GM19238 (cell line): Measurements from ENCODE around the gene OSM.
A peak's percentile ranks its signal among the peaks of the same experiment; 100 is the strongest.

Experiments
- DNase-seq: peaks from one replicate; pipeline ENCODE4 v3.0.0; 2011; ENCODE audit warnings: low spot score; ENCODE audit not compliant: insufficient read length

Gene OSM

DNA sequence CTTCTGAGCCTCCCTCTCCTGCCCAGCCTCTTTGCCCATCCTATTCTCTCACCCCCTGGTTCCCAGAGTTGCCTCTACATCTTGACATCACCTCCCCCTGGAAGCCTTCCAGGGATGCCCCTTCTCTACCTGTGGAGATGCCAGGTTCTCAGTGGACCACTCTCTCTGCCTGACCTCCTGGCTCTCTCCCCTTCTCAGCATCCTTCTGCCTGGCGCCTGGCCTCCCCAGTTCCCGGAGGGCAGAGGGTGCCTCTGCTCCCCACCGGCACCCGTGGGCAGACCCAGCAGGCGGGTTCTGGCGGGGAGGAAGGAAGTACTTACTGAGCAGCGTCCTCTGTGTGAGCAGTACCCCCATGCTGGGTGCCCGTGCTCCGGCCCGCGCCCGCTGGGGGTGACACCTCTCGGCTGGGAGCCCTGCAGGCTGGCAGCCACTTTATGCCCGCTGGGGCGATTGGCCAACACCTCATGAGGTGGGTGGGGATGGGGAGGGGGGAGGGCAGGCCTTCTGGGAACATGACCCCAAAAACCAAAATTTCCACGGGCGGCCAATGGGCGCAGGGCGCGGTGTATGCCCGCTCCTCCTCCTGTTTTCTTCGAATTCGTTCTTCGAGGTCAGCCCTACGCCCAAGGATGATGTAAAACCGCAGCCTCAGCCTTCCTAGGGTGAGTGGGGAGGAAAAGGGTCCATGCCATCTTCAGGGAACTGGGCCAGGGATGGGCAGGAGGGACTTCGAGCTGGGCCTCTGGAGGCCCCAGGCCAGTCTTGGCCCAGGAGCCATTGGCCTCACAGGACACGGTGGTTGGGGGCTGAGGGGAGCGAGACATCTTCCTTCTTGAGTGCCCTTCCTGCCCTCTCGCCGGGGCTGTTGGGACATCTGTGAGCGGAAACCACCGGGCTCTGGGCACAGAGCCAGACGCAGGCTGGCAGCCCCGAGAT, at the start of gene OSM:
Gene OSM (minus strand): TSS at position 407 of the 937 bp plus-strand sequence. CDS start 52 bp downstream, at position 355.
- no peak for DNase-seq

DNA sequence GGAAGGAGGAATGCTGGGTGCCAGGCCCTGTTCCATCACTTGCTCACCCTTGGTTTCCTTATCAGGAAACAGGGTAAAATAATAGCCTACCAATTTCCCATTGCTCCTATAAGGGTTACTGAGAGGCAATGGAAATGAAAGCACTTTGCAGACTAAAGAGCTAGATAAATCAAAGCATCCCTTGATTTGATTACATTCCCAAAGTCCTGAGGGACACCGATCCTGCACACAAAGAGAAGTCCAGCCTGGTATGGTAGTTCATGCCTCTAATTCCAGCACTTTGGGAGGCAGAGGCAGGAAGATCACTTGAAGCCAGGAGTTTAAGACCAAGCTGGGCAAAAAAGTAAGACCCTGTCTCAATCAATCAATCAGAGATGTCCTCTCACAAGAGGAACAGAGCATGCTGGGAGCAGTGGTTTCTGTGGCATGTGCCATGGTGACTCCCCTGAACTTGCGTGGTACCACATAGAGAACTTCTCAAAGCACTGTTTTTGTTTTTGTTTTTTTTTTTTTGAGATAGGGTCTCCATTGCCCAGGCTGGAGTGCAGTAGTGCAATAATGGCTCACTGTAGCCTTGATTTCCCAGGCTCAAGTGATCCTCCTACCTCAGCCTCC, 49.4 kb upstream of the OSM start:
- DNase-seq, result no peak

DNA sequence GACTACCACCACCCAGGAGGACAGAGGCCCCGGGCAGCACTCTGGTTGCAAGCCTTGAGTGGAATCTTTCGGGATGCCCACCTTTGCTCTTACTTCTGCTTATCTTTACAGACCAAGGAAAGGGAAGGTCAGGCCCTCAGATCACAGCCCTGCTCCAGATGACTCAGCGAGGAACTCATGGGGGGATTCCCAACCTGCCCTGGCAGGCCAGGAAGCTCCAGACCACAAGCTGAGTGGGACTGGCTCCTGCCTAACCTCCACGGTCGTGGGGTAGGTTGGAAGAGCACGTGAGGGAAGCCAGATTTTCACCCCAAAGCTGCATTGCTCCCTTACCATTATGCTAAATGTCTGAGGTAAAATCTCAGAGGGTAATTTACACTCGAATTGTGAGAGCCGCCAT, 48.3 kb upstream of the OSM start:
- peak; percentile 37 for DNase-seq

DNA sequence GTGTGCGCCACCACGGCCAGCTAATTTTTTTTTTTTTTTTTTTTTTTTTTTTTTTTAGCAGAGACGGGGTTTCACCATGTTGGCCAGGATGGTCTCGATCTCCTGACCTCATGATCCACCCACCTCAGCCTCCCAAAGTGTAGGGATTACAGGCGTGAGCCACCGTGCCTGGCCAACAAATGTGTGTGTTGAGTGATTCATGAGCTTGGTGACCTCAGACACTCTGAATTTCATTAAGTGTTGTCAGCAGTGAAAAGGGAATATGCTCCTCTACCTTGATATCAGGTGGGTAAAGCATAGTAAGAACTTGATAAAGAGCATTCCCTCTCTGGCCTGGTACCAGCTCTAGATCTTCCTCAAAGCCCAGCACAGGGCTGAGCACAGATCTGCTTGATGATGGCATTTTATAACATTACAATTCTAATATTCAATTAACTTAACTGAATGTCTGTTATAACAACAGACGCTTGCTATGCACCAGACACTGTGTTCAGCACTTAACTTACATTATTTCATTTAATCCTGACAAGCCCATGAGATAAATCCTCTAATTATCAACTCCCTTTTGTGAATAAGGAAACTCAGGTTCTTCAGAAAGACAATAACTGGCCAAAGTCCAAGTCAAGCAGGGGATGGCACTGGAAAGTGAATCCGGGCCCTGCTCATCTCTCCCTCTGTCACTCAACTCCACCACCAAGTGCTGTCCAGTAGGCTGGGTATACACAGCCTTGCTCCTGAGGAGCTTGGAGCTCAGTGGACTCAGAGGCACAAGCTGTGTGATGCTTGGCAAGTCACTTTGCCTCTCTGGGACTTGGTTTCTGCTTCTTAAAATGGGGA, 47.1 kb upstream of the OSM start:
- no peak for DNase-seq

DNA sequence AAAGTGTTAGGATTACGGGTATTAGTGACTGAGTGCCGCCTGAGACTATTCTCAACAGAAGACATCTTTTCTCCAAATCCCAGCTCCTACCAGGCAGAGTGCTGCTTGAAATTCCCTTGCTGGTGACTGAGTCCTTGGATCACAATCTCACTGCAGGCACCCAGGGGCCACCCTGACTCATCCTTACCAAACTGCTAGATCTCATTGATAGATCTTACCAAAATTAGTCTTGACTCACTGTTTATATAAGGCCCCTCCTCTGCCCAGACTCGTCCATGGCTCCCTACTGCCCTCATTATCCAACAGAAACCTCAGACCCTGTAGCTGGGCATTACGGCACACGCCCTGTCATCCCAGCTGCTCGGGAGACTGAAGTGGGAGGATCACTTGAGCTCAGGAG, 45.4 kb upstream of the OSM start:
- no peak for DNase-seq

DNA sequence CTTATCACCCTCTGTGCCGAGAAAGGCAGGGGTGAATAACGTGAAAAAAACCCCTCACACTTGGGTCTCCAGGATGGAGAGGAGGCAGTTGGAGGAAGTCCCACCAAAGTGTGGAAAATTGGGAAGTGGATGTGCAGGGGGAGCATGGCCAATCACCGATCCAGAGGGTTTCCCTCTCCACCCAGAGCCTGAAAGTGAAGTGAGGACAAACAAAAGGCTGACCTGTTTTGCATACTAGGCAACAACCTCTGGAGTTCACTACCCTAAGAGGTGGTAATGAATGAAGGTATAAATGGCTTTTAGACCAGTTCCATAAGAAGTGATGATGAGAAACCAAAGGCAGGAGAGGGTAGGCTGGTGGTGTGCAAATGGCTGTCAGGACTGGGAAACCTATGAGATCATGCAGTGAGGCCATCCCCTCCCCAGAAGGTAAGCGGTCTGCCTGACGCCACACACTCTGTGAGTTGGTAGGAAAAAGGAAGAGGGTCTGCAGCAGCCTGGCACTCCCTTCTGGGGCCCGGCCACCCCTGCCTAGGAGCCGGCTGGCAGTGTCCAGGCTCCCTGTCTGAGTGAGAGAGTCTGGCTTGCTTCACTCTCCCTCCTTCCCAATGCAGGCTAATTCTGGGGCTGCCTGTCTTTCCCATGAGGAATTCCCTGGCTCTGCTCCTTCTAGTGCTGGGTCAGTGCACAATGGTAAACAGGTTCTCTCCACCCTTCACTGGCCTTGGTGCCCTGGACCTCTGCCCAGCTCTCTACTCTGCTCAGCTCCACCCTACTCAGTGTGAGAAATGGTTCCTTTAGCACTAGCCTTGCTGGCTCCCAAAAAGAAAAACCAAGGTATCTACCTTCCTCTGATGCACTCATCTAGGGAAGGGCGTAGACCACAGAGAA, 44.5 kb upstream of the OSM start:
- DNase-seq, result no peak

DNA sequence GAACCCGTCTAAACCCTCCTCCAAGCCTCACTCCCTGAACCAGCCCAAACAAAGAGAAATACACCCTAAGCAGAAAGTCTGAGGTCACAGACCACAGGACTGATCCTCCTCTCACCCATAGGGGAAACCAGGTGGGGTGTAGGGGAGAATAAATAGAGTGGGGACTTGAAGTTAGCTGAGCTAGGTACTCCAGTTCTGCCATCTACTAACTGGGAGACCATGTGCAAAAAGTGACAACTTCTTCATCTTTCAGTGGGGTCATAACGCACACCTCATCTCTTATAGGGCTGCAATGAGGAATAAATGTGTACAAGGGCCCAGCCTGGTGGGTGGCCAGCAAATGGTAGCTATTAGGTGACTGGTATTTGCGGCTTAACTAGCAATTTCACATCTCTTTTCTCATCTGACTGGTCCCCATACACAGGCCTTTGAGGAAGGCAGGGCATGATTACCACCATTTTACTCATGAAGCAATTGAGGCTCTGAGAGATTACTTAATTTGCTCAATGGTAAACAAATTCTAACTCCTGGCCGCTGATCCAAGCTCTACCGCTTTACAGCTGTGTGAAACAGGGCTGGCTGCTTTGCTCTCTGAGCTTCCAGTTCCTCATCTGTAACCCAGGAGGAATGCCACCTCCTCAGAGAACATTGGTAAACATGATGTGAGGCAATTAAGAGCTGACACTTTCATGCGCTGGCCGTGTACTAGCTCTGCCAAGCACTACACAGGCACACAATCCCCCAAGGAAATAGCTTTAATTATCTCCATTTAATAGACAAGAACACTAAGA, 43.5 kb upstream of the OSM start:
- DNase-seq, result no peak

DNA sequence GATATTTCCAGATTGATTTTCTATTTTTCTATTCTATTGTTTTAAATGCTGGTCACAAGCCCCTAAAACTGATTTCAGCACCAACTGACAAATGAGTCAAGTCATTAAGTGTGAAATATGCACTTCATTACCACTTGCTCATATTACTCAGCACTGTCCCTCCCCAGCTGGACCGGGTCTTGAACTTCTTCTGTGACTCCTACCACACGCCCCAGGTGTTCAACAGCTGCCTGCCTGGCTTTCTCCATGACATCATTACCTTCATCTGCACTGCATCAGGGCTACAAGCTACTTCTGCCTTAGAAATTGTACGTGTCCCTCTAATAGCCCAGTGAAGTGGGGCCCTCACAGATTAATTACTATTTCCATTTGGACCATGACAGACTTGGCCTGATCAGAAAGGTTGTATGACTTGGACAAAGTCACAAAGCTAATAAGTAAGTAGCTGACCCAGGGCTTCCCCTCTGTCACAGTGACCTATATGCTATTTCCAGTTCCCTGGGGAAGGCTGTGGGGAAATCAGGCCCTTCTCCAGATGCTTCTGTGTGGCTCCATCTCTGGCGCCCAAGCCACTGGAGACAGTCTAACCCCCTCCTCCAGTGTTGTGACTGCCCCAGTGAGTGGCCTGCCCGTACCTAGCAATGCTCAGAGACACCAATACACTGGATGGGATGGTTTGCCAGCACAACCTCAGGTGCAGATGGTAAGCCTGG, 42.0 kb upstream of the OSM start:
- peak; percentile 51 for DNase-seq

DNA sequence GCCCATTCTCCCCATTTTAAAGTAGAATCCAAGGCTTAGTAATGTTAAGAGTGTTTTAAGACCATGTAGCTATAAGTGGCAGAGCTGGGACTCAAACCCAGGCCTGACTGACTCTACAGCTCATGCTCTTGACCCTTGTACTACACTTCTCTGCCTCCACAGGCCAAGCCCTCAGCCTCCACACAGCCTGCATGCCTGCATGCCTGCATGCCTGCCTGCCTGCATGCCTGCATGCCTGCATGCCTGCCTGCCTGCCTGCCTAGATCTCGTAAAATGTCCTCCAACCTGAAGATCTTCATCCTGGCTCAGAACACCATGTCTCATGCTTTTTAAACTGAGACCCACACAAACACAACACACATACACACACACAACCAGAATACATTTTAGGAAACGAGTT, 41.4 kb upstream of the OSM start:
- DNase-seq, result no peak

DNA sequence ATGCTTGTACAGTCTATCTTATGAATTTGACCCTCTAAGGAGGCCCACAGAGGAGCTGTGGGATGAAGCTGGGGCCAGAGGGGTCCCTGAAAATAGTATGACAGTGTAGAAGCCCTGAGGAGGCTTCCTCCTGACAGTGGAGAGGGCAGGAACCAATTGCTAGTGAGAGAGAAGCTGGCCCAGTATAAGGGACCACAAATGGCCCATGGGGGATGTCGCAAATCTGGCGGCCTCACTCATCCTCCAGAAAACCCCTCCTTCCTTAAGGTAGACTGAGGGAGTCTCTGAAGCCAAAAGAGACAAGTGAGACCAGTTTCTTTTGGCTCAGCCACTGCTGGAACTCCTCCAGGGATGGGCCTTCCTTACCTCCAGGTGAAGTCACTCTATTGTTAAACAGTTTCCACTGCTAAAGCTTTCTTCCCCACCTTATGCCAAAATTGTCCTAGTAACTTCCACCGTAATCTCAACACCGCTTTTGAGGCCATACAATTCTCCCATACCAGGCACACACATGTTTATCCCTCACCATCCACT, 40.5 kb upstream of the OSM start:
- no peak for DNase-seq

DNA sequence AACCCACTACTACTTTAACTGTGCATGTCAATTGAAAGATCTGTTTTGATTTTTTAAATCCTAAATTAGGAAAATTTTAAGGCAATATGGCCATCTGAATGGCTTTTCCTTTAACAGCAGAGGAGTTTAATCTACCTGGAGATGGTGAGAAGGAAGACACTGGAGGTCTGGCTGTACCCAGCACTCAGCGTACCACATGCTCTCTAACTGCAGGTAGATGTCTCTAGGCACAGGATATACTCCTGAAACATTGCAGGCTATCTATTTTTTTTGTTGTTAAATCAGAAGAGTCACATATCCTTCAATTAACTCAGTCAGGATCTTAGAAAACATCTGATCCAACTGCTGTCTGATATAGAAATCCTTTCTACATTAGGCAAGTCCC, 40.0 kb upstream of the OSM start:
- no peak for DNase-seq

DNA sequence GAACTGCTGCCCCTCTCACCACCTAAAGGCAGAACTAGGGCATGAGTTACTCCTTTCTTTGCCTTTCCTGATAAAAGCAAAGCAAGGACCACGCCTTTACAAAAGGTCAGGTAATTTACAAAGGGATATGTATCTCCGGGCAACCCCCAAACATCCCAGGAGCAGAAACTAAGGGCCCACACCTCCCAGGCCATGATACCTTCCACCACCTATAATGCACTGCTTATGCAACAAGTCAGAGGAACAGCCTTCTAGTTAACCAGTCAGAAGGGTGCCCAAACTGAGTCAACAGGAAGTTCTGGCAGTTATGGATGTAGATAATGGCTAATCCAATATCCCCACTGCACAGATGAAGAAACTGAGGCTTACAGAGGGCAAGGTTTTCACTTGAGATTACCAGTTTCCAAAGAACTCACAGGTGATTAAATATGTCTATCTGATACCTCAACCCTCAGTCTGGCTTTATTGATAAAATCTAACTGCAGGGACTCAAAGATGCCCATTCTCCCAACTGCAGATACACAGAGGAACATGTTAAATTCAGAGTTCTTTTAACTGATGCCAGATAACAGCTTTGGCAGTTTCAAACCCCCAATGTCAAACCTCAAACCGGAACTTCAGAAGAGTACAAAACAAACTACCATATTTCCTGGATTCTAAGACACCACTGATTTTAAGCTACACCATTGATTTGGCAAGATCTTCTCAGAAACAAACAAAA, 39.4 kb upstream of the OSM start:
- DNase-seq, result no peak

DNA sequence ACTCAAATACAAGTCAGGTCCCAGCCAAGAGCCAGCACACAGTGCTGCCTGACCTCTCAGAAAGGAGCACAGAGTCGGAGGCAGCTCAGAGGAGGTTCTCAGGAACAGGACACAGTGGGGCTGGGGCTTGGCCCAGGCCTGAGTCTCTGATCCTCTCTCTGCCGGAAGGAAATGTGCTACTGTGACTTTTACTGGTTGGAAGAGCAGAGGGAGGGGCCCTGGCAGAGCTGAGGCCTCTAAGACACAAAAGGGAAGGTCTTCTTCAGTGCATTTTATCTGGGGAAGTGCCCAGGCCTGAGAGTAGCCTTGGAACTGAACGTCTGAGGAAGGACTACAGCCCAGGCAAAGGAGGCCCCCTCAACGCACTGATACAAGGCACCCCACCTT, 38.9 kb upstream of the OSM start:
- peak; percentile 63 for DNase-seq

DNA sequence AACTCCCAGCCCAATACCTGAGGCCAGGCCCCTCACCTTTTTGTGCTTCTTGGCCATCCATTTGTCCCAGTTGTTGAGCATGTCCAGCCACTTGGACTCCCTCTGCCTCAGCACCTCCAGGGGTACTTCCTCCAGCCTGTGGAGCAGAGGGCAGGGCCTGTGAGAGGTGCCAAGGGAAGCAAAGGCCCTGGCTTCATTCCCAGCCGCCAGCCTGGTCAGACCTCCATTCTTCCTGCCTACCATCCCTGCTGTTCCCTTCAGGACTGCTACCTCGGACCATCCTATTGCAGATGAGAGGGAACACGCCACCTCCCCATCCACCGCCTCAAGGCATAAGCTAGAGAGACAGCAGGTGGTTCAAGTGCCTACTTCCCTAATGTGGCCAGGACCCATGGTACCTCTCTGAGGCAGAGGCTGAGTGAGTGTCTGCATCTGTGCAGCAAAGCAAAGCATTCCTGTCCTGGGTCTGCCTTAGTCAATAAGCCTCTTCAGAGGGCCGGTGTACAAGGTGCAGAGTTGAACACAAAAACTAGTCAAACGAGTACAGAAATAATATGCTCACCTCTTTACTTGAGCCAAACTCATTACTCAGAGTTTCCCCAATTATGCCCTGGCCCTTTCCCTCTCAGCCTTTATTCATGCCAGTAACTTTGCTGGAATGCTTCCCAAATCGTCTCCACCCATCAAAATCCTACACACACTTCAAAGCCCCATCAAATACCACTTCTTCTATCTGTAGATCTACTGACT, 38.0 kb upstream of the OSM start:
- DNase-seq, result peak; percentile 46

DNA sequence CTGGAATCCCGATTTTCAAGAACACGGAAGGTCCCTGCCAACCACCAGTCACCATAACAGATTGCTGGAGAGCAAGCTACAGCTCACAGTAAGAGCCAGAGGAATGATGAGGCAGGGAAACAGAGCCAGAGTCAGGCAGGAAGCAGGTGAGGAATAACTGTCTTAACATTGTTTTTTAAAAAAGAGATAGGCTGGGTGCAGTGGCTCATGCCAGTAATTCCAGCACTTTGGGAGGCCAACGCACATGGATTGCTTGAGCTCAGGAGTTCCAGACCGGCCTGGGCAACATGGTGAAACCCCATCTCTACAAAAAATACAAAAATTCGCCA, 36.1 kb upstream of the OSM start:
- no peak for DNase-seq

DNA sequence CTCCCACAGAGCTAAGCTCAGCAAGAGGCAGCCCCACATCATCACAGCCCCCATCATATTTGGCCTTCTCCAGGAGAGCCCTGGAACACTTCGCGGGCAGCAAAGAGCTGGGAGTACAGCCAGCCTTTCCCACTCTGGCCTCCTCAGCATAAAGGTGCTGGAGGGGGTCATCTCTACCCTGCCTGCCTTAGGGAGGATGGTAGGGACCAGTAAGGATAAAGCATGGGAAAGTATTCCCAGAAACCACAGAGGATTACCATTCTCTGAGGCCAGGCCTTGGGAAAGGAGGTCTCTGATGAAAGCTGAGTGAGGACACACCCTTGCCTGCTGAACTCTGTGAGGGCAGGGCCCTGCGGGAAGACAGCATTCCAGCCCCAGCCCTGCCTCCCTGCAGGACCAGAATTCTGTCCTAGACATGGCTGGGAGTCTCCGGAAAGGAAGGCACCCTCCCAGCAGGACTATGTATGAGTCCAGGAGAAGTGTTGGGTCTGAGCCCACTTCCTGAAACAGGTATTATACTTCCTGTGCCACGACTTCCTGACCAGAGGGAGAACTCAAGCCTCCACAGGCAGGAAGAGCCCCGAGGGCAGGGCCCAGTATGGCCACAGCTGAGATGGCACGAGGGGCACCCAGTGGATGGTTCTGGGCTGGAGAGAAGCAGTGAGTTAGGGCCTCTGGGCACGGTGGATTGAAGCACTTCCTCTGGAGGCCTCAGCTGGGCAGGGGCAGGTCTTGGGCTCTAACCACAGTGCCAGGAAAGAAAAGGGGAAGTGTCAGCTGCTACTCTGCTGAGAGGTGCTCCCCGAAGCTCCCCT, 35.6 kb upstream of the OSM start:
- no peak for DNase-seq

DNA sequence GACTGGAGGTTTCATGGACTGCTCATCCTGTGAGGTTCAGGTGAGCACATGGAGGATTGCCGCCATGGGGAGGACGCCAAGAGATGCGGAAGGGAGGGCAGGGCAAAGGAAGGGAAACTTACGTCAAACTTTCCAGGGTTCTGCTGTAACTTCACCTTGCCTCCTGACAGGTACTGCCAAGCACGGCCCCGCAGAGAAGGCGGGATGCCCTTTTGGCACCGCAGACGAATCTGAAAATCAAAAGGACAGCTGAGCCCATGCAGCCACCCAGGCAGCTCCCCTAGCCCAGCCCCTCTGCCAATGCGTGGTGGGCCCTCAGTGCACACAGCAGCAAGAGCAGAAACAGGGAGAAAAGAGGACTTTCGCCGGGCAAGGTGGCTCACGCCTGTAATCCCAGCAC, 32.7 kb upstream of the OSM start:
- no peak for DNase-seq
